AG20443 (cell line): ENCODE measurements around the gene BSDC1.
"Not testable (repeated sequence)": the region's sequence is repeated elsewhere in the genome, so short reads cannot be mapped to it uniquely, and the experiment has no call there.

ENCODE experiments used
- DNase-seq: peaks from one replicate; pipeline ENCODE4 v3.0.0; 2012; ENCODE audit warnings: low spot score, mixed read lengths

Gene BSDC1, protein sequence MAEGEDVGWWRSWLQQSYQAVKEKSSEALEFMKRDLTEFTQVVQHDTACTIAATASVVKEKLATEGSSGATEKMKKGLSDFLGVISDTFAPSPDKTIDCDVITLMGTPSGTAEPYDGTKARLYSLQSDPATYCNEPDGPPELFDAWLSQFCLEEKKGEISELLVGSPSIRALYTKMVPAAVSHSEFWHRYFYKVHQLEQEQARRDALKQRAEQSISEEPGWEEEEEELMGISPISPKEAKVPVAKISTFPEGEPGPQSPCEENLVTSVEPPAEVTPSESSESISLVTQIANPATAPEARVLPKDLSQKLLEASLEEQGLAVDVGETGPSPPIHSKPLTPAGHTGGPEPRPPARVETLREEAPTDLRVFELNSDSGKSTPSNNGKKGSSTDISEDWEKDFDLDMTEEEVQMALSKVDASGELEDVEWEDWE

DNA sequence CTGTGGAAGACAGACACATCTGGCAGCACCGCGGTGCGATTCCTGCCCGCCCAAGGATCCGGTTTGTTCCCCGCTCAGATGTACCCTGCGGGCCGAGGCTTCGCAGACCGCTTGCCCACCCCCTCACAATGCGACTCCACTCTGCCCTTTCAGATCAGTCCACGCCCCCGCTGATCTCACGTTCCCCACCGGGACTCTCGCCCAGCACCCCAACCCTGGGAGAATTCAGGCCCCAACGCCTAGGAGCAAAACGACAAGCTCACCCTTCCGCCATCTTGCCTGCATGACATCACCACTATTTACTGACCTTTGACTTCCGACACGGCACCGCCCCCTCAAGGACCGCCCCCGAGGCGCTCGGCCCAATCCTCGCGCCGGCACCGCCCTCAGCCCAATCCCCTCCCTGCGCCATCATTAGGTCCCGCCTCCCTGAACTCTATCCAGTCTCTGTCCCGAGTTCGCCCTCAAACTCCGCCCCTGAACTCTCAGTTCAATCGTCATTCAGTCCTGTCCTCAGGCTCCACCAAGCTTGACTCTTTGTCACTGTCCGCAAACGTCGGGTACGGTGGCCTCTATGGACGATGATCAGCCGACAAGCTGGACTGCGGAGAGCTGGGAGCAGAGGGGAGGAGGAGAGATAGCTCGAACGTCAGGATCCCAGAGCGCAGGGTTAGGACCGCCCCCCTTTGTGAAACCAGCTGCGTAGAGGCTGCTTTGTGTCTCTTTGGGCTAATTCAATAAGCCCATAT lies at the start of gene BSDC1:
Gene BSDC1, minus strand, starts transcription at position 301 of the 749 bp plus-strand sequence. Its CDS starts 27 bp downstream, at position 274.
- DNase-seq = peak; percentile 99

DNA sequence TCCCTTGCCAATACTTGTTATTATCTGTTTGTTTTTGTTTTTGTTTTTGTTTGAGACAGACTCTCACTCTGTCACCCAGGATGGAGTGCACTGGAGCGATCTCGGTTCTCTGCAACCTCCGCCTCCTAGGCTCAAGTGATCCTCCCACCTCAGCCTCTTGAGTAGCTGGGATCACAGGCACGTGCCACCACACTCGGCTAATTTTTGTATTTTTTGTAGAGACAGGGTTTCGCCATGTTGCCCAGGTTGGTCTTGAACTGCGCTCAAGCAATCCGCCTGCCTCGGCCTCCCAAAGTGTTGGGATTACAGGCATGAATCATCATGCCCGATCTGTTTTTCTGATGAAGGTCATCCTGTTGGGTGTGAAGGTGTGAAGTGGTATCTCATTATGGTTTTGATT lies 47.2 kb upstream of the BSDC1 start:
- not testable (repeated sequence) for DNase-seq

DNA sequence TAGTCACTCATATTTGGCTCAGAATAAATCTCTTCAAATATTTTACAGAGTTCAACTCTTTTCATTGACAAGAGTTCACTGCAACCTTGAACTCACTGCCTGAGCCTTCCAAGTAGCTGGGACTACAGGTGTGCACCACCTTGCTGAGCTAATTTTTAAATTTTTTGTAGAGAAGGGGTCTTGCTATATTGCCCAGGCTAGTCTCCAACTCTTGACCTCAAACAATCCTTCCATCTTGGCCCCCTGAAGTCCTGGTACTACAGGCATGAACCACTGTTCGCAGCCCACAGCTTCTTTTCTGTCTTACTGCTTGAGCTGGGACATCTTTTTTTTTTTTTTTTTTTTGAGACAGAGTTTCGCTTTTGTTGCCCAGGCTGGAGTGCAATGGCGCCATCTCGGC lies 44.5 kb upstream of the BSDC1 start:
- not testable (repeated sequence) for DNase-seq

DNA sequence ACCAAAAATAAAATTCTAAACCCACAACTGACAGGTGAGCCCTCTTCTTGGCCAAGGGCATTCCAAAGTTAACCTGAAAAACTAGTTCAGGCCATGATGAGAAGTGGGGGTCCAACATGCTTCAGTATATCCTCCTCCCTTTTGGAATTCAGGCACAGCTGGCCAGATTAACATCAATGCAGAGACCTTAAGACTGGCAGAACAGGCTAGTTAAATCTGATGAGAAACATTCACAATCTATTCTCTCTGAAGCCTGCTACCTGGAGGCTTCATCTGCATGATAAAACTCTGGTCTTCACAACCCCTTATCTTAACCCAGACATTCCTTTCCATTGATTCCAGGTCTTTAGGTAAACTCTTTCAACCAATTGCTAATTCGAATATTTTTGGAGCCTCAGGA lies 43.9 kb upstream of the BSDC1 start:
- no peak for DNase-seq

DNA sequence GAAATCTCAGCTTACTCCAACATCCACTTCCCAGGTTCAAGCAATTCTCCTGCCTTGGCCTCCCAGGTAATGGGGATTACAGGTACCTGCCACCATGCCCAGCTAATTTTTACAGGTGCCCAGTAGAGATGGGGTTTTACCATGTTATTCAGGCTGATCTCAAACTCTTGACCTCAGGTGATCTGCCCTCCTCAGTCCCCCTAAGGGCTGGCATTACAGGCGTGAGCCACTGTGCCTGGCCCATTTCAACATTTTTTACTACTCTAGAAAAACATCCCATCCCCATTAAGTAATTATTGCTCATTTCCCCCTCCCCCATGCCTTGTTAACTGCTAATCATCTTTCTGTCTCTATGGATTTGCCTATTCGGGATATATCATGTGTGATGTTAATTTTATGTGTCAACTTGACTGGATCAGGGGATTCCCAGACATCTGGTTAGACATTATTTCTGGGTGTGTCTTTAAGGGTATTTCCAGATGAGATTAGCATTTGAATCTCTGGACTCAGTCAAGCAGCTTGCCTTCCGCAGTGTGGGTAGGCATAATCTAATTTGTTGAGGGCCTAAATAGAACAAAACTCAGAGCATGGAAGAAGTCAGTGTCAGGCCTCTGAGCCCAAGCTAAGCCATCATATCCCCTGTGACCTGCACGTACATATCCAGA lies 37.6 kb upstream of the BSDC1 start:
- no peak for DNase-seq

DNA sequence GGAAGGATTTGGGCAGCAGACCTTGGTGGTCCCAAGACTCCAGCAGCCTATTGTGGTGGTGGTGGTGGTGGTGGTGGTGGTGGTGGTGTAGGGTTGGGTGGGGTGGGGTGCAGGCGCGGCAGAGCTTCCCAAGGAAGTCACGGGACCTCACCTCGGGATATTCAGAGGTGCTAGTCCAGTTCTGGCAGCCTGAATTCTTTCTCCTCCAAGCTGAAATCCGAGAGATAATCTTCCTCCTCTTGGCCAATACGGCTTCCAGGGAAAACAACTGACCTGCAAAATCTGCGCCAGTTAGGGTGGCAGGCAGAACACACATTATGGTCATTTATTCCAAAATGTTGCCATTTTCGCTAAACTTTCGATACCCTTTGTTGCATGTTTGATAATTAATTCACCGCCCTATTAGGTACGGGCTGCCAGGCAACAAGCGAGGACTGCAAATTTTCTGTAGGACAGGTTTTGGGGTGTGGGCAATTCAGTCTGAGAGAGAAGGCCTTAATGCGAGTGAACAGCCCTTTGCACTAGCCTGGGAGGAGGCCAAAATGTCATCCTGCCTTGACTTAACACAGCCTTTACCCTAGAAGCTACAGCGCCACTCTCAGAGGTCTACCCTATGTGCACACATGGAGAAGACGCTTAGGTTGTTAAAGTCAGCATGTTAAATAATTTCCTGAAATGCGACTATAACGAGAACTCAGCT lies 33.2 kb upstream of the BSDC1 start:
- no peak for DNase-seq

DNA sequence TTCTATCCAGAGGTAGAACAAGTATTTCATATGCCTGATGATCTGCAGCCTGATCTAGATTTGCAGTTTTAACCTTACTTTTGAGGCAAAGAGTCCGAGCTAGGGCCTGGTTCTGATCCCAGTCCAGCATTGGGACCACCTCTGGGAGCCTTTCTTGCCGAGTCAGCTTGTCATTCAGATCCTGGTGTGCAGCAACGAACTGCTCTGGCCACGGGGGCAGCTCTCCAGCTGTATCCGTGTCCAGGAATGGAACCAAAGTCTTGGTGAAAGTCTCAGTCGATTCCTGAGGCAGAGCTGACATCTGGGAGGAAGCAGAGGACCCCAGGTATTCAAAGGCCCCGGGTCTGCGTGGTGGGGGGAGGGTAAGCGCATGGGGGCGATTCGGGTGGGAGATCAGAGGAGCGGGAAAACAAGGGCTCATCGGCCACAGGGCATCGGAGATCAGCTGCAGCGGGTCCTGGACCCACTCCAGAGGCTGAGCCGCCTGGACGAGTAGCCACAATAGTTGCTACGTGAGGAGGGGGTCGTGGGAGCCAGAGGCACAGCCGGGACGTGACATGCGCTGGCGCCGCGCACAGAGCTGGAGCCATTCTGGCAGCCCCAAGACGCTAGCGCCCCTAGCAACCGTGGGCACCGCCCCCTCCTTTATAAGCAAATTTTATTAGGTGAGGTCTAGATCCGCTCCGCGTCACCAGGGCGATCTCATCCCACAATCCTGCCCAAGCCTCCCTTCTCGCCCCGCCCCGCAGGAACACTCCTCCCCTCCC lies 32.4 kb upstream of the BSDC1 start:
- peak; percentile 51 for DNase-seq

DNA sequence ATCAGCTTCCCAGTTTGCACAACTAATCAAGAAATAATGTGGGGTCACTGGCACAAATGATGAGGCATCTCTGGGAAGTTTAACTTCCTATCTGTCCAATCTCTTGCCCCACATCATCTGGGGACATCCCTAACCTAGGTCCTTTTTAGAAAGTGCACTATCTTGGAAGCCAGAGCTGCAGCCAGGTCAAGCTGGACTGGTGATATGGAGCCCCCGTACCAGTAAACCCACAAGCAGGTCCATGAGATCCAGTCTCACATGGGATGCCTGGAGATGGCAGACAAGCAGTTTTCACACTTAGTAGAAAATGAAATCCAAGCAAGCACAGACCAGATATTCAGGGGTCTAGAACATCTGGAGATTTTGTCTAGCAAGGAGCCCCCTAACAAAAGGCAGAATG lies 27.5 kb upstream of the BSDC1 start:
- no peak for DNase-seq

DNA sequence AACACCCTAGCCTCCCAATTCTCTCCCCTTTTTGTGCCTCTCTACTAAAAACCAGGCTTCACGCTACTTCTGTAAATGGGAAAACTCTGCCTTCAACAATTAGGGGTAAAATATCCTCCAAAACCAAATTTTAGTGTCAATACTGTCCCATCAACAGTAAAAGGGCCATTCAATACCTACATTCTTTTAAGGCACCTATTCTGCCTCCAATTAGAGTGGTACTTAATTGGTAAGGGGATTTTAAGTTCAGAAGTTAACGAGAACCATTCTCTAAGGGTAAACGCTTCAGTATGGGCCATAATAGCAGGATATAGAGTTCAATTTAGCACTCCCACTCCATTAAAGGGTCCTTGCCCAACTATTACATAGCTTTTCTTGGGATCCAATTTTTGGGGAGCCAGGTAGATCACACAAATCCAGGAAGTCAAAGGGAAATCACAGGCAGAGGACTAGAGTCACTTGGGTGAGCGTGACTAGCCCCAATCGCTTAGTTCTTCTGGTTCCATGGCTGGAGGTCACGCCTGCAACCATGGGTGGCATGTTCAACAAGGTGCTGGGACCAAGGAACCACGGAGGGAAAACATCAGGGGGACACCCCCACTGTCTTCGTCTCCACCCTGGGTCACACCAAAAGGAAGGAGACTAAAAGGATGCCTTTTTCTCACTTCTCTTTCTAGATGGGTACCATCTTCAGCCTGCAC lies 20.1 kb upstream of the BSDC1 start:
- no peak for DNase-seq

DNA sequence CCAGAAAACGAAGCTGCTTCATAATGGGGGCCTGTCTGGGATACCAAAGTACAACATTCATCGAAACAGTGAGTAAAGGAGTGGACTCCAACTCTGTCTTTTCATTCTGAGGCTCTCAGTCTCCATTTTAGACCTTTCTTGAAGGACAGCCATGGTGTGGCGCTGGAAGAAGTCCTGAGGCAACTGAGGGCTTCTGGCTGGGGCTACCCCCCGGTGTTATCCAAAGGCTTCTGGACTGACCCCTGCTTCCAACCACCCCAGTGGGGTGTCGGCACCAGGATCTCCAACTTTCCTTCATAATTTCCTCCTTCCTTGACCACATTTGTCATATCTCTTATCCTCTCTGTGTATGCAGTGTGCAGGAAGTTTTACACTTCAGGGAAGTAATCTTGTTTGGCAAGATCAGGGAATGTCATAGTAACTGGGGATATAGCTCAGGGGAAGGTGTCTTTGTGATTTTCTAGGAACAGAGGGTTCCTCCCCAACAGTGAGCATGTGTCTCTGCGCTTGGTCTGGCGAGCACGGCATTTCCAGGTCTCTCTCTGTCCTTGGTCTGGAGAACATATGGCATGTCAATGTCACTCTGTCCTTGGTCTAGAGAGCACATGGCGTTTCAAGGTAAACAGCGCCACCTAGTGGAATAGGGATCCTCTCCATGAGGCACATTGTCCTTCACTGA lies 19.4 kb upstream of the BSDC1 start:
- peak; percentile 66 for DNase-seq

DNA sequence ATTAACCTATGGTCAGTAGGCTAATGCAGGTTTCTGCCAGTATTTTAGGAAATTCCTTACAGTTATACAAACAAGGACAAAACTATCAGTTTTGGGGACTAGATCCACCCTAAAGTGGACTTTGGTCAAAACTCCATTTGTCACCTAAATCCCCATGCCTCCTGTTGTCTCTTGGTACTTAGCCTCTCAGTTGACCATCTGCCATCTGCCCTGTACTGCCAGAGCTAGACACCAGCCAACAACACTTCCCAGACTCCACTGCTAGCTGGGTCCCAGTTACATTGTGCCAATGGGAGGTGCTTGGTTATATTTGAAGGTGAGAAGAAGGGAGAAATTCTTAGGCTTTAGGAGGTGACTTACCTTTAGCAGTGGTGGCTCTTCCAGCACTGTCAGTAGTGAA lies 17.0 kb upstream of the BSDC1 start:
- DNase-seq = no peak

DNA sequence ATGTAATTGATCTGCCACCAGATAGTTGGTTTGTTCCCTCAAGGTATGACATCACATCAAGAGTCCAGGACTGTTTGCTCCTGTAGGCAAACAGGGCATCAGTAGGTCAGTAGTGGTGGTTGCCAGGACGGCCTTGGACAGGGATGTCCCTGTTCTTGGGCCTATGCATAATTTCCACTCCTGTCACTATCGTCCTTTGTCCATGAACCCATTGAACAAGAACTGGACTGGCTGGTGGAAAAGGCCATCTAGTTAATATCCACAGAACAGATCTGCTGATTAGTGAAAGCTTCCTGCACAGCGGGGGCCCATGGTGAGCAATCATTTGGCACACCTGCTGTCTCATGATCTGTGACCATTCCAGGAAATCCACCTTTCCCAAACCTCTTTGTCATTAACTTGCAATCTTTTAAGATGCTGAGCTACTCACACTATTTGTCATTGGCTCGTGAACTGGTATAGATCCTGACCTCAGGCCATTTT lies 12.4 kb upstream of the BSDC1 start:
- DNase-seq = no peak

DNA sequence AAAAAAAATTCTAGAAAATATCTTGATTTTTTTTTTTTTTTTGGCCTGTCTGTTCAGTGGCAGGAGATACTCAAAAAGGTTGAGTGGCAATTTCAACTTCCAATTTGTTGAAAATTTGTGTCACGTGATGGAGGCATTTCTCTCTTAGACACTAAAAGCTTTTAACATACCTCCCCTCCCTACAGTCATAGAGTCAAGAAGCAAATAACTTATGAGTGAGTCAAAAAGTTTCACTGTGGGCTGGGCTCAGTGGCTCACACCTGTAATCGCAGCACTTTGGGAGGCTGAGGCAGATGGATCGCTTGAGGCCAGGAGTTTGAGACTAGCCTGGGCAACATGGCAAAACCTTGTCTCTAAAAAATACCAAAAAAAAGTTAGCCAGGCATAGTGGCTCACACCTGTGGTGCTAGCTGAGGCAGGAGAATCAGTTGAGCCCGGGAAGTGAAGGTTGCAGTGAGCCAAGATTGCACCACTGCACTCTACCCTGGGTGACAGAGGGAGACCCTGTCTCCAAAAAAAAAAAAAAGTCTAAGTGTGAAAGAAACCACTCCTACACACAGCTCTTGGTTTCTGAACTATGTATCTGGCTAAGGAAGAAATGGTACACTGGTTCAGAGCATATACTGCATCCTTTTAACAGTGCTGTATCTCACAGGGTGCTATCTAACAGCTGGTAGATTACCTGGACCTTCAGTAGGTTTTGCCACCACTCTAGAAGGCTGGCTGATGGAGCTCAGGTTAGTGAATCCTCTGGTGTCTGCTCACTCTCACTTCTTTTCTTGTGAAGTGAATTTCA lies 11.6 kb upstream of the BSDC1 start:
- no peak for DNase-seq

DNA sequence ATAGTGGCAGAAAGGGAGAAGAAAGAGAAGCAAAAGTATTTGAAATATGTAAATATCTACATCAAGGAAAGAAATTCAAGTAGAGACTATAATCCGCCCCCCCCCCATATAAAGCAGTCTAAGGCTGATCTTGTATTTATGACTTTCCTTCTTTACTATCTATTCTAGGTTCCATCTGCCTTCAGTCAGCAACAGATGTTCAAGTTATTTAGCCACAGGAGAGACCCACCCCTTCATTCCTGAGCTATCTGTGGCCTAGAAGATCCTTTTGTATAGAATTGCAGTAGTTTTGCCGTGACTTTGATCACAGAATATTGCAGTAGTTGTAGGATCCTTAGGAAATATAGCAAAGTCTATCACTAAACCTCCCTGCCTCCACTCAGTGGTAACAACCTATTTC lies 10.7 kb upstream of the BSDC1 start:
- peak; percentile 25 for DNase-seq

DNA sequence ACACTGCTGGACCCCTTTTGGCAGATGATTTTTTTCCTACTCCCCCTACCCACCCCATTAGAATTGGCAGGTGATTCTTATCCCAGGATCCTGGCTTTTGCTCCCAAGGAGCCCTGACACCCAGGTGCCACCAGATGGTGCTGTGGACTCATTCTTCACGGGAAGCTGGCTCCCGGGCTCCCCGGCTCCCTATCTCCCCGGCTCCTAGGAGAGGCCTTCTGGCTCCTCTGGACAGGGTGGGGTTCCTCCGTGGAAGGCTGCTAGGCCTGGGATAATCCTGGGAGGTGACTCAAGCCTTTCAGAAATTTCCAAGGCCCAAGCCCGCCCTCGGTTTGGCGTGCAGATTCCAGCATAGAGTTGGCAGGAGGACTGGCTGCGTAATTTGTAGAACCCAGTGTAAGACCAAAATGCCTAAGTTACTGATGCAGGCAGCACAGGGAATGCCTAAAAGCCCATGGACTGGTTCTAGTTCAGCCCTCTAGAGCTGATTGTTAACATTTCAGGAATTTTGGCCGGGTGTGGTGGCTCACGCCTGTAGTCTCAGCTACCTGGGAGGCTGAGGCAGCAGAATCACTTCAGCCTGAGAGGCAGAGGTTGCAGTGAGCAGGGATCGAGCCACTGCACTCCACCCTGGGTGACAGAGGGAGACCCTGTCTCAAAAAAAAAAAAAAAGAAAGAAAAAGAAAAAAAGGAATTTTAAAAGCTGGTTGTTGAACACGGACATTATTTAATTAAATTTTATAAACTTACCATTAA lies 6.8 kb upstream of the BSDC1 start:
- peak; percentile 95 for DNase-seq

DNA sequence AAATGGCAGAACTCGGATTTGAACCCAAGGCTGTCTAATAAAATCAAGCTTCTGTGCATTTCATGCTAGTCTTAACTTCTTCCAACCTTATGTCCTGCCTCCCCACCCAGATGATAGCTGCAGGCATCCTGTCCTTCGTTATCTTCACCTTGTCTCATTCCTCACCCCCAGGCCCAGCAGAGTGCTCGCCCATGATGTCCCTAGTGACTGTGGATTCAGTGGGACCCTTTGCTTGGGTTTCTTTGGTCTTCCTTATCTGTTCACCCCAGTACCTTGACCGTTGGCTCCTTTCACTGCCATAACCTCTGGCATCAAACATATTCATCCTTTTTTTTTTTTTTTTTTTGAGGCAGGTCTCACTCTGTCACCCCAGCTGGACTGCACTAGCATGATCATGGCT lies 5.6 kb upstream of the BSDC1 start:
- DNase-seq = no peak

DNA sequence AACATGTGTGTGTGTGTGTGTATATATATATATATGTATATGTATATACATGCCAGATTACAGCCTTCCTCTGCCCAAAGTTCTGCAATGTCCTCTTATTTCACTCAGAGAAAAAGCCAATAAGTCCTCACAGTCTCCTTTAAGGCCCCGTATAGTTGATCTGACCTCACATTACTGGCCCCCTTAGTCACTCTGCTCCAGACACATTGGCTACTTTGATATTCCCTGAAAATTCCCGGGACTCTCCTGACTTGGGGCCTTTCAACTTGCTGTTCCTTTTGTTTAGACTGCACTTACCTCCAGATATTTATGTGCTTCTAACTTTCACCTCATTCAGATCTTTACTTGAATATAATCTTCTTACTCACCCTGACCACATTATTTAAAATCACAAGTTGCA lies 4.2 kb upstream of the BSDC1 start:
- DNase-seq = no peak

DNA sequence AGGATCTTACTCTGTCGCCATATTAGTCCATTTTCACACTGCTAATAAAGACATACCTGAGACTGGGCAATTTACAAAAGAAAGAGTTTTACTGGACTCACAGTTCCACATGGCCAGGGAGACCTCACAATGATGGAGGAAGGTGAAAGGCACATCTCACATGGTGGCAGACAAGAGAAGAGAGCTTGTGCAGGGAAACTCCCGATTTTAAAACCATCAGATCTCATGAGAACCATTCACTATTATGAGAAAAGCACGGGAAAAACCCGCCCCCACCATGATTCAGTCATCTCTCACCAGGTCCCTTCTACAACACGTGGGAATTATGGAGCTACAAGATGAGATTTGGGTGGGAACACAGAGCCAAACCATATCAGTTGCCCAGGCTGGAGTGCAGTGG lies 2.3 kb upstream of the BSDC1 start:
- DNase-seq = not testable (repeated sequence)
